BLaER1 treated with 17β-estradiol and CSF1 and Interleukin-3, amounts not matched to agents 10 nM and 100 nM (cell line): ENCODE results near the gene C1orf105.
"Not testable (repeated sequence)": the region's sequence is repeated elsewhere in the genome, so short reads cannot be mapped to it uniquely, and the experiment has no call there.

Experiments used
- H3K27ac ChIP-seq, 11 experiments: shearing (Covaris generic); formaldehyde crosslinking; 2 replicates each; pipeline ENCODE4 v1.8.1; 2022
- H3K27me3 ChIP-seq, 11 experiments: shearing (Covaris generic); formaldehyde crosslinking; 2 replicates each; pipeline ENCODE4 v1.8.1; 2022
- H3K36me3 ChIP-seq, 11 experiments: shearing (Covaris generic); formaldehyde crosslinking; 2 replicates each; pipeline ENCODE4 v1.8.1; 2022
- H3K4me1 ChIP-seq, 10 experiments: shearing (Covaris generic); formaldehyde crosslinking; 2 replicates each; pipeline ENCODE4 v1.8.1; 2022
- H3K4me2 ChIP-seq, 11 experiments: shearing (Covaris generic); formaldehyde crosslinking; 2 replicates each; pipeline ENCODE4 v1.8.1; 2022
- H3K4me3 ChIP-seq, 10 experiments: shearing (Covaris generic); formaldehyde crosslinking; 2 replicates each; pipeline ENCODE4 v1.8.1; 2022
- H3K9ac ChIP-seq, 11 experiments: shearing (Covaris generic); formaldehyde crosslinking; 2 replicates each; pipeline ENCODE4 v1.8.1; 2022
- H3K9me3 ChIP-seq, 11 experiments: shearing (Covaris generic); formaldehyde crosslinking; replicated peaks in 1 of 11; 2 replicates each; pipeline ENCODE4 v1.8.1; 2022
- H4K20me1 ChIP-seq, 11 experiments: shearing (Covaris generic); formaldehyde crosslinking; 2 replicates each; pipeline ENCODE4 v1.8.1; 2022
- Cebpa-rat ChIP-seq, 11 experiments: shearing (Covaris generic); IDR thresholded peaks; 2 replicates each; pipeline ENCODE4 v1.8.1; 2022

The C1orf105 gene

DNA sequence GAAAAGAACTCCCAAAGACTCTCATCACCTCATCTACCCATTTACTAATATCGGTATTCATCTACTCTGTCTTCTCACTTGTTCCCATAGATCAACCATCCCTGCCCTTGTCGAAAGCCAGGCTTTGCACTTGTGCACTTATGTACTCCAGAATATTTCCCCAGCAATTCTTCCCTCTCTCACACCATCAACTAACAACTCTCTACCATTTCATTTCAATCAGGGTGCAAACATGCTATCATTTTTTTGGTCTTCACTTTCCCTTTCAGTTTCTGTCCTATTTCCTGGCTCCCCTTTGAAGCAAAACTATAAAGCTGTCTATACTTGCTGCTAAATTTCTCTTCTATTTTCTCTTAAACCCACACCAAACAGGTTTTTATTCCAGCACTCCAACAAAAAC, 6.7 kb downstream of the C1orf105 start:
- Histone ChIP-seq H3K4me3 (no peak overlapping the region), H3K9me3 (no peaks in the 10 kb centered on the region), H3K9ac (no peak overlapping the region), H3K27me3 (no peaks in the 10 kb centered on the region), H3K4me2 (peak overlapping the region in 9 of 11 experiments; percentile 0 to 22 (median 10); a peak in 4 of 22 replicates), H3K4me1 (peaks cover 19 to 39% (median 30%) of the 10 kb centered on the region in 10 experiments), H4K20me1 (peaks cover 0 to 13% (median 0%) of the 10 kb centered on the region in 11 experiments; a peak in 5 of 22 replicates), H3K36me3 (peaks cover 0 to 4% (median 0%) of the 10 kb centered on the region in 11 experiments; a peak in 3 of 22 replicates), H3K27ac (no peak overlapping the region; a peak in 1 of 22 replicates)
- TF ChIP-seq Cebpa-rat (IDR thresholded peaks at IDR 0.05): no peak

DNA sequence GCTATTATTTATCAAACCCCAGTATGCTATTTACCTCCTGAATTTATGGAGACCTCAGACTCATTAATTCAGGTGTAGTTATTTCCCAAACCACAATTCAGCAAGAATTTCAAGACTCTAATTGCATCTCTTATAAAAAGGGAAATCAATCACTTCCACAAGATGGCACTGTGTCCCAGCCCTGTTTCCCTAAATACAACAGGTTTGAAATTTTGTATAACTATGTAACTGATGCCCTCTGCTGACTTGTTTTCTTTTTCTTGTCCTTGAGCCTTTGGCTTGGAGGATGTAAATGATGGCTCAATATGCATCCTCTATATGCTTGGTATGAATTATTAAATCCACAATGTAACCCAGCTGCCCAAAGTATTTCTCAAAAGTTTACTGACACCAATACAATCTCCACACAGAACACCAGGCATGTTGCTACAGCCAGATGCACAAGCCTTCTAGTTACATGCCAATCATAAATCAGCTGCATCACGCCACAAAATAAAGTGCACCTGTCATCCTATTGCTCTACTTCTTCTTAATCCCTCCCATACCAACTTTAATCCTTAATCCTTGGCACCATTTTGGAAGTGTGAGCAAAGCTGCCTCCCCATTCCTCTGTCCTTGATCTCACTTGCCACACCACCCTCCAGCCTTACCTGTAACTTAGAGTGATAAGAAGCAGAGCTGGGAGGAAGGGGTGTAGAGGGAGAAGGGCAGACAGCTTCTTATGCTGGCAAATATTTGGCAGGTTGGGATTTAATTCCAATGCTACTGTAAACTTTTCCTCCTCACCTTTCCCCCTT, 9.0 kb downstream of the C1orf105 start:
- no peak overlapping the region for H3K4me2 ChIP-seq
- peaks cover 0 to 13% (median 0%) of the 10 kb centered on the region in 11 experiments; a peak in 4 of 22 replicates for H4K20me1 ChIP-seq
- H3K27me3 ChIP-seq: no peaks in the 10 kb centered on the region
- H3K27ac ChIP-seq: no peak overlapping the region
- no peak for TF ChIP-seq Cebpa-rat (IDR thresholded peaks at IDR 0.05)
- H3K4me3 ChIP-seq: no peak overlapping the region
- no peaks in the 10 kb centered on the region for H3K36me3 ChIP-seq
- peaks cover 19 to 40% (median 32%) of the 10 kb centered on the region in 10 experiments for H3K4me1 ChIP-seq
- peaks cover 0 to 4% (median 0%) of the 10 kb centered on the region in 11 experiments; a peak in 4 of 22 replicates for H3K9me3 ChIP-seq
- no peak overlapping the region for H3K9ac ChIP-seq

DNA sequence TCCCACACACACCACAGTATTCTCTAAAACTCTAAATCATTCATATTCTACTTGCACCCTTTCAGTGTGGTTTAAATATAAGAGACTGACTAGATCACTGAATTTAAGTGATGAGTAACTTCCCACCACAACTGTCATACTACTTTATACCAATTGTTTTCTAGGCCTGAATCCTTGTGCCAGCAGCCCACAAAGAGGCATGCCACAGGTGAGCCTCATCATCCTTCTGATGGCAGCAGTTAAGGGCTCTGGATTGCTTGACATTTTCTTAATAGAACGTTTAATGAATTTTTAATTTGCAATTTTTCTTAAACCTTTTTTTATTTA, 9.6 kb downstream of the C1orf105 start:
- H3K9me3 ChIP-seq: peaks cover 0 to 4% (median 0%) of the 10 kb centered on the region in 11 experiments; a peak in 5 of 22 replicates
- TF ChIP-seq Cebpa-rat (IDR thresholded peaks at IDR 0.05): no peak
- H3K4me1 ChIP-seq: peaks cover 19 to 40% (median 32%) of the 10 kb centered on the region in 10 experiments
- no peak overlapping the region for H3K9ac ChIP-seq
- no peaks in the 10 kb centered on the region for H3K36me3 ChIP-seq
- H4K20me1 ChIP-seq: peaks cover 0 to 13% (median 0%) of the 10 kb centered on the region in 11 experiments; a peak in 4 of 22 replicates
- H3K4me3 ChIP-seq: no peak overlapping the region
- peak overlapping the region in 5 of 11 experiments; percentile 54 to 75 (median 65); a peak in 7 of 22 replicates for H3K4me2 ChIP-seq
- no peaks in the 10 kb centered on the region for H3K27me3 ChIP-seq
- H3K27ac ChIP-seq: no peak overlapping the region

DNA sequence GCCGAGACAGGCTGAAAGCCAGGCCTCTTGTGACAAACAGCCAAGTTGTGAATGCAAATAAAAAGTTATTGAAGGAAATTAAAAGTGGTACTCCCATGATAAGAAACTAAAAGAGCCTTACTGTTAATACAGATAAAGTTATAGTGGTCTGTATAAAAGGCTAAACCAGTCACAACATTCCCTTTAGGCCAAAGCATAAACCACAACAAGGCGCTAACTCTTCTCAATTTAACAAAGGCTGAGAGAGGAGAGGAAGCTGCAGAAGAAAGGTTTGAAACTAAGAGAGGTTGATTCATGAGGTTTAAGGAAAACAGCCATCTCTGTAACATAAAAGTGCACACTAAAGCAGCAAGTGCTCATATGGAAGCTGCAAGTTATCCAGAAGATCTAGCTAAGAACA, 10.7 kb downstream of the C1orf105 start:
- Histone ChIP-seq H3K9me3 (peaks cover 0 to 6% (median 3%) of the 10 kb centered on the region in 11 experiments; a peak in 14 of 22 replicates), H3K36me3 (no peaks in the 10 kb centered on the region), H3K27ac (no peak overlapping the region), H4K20me1 (peaks cover 0 to 13% (median 0%) of the 10 kb centered on the region in 11 experiments; a peak in 4 of 22 replicates), H3K9ac (no peak overlapping the region), H3K4me2 (peak overlapping the region; percentile 1 to 75 (median 54); a peak in 18 of 22 replicates), H3K4me1 (peaks cover 19 to 40% (median 32%) of the 10 kb centered on the region in 10 experiments), H3K27me3 (no peaks in the 10 kb centered on the region), H3K4me3 (no peak overlapping the region)
- TF ChIP-seq Cebpa-rat (IDR thresholded peaks at IDR 0.05): no peak

DNA sequence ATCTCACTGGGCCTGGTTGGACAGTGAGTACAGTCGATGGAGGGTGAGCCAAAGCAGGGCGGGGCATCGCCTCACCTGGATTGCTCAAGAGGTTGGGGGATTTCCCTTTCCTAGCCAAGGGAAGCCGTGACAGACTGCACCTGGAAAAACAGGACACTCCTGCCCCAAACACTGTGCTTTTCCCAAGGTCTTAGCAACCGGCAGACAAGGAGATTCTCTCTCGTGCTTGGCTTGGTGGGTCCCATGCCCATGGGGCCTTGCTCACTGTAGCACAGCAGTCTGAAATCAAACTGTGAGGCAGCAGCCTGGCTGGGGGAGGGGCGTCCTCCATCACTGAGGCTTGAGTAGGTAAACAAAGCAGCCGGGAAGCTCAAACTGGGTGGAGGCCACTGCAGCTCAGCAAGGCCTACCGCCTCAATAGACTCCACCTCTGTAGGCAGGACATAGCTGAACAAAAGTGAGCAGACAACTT, 11.3 kb downstream of the C1orf105 start:
- no peak for TF ChIP-seq Cebpa-rat (IDR thresholded peaks at IDR 0.05)
- H3K4me2 ChIP-seq: peak overlapping the region; percentile 1 to 75 (median 54); a peak in 20 of 22 replicates
- H3K27ac ChIP-seq: no peak overlapping the region
- H3K36me3 ChIP-seq: no peaks in the 10 kb centered on the region
- peaks cover 0 to 13% (median 0%) of the 10 kb centered on the region in 11 experiments; a peak in 4 of 22 replicates for H4K20me1 ChIP-seq
- H3K4me1 ChIP-seq: peaks cover 19 to 40% (median 32%) of the 10 kb centered on the region in 10 experiments
- H3K9me3 ChIP-seq: peaks cover 0 to 9% (median 6%) of the 10 kb centered on the region in 11 experiments; a peak in 14 of 22 replicates
- H3K27me3 ChIP-seq: no peaks in the 10 kb centered on the region
- H3K4me3 ChIP-seq: no peak overlapping the region
- H3K9ac ChIP-seq: no peak overlapping the region

DNA sequence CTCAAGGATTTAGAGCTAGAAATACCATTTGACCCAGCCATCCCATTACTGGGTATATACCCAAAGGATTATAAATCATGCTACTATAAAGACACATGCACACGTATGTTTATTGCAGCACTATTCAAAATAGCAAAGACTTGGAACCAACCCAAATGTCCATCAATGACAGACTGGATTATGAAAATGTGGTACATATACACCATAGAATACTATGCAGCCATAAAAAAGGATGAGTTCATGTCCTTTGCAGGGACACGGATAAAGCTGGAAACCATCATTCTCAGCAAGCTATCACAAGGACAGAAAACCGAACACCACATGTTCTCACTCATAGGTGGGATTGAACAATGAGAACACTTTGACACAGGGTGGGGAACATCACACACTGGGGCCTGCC, 16.7 kb downstream of the C1orf105 start:
- not testable (repeated sequence) for H3K4me2 ChIP-seq, H3K27me3 ChIP-seq, H3K27ac ChIP-seq, H3K4me1 ChIP-seq, H3K4me3 ChIP-seq, H3K9ac ChIP-seq, H4K20me1 ChIP-seq
- Histone ChIP-seq H3K9me3 (peaks cover 8 to 21% (median 14%) of the 10 kb centered on the region in 11 experiments; a peak in 19 of 22 replicates), H3K36me3 (peaks cover 15 to 37% (median 26%) of the 10 kb centered on the region in 11 experiments)

DNA sequence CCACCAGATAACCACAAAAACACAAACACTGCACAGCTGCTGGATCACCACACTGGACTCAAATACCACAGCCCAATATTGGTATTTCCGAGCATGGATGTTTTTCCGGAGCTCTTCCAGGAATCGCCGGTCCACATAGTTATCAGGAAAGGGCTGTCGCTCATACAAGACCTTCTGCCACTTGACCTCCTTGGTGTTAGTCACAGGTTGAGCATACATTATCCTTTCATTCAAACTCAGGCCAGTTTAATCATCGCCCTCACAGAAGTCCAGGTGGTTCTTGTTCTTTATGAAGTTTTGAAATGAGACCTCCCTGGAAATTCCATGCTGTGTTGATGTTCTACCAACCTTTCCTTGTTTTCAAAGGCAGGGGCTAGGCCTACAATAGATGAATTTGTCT, 21.9 kb downstream of the C1orf105 start:
- no peak overlapping the region for H3K27ac ChIP-seq
- H3K36me3 ChIP-seq: peaks cover 18 to 43% (median 29%) of the 10 kb centered on the region in 11 experiments
- H3K4me1 ChIP-seq: peaks cover 5 to 18% (median 11%) of the 10 kb centered on the region in 10 experiments; a peak in 17 of 20 replicates
- TF ChIP-seq Cebpa-rat (IDR thresholded peaks at IDR 0.05): no peak
- peaks cover 4 to 12% (median 9%) of the 10 kb centered on the region in 11 experiments; a peak in 18 of 22 replicates for H3K9me3 ChIP-seq
- peak overlapping the region; percentile 69 to 95 (median 80); a peak in 21 of 22 replicates for H3K4me2 ChIP-seq
- peak overlapping the region in 1 of 11 experiments; percentile 95; a peak in 1 of 22 replicates for H3K9ac ChIP-seq
- H4K20me1 ChIP-seq: no peaks in the 10 kb centered on the region
- no peaks in the 10 kb centered on the region for H3K27me3 ChIP-seq
- H3K4me3 ChIP-seq: peak overlapping the region in 4 of 10 experiments; percentile 77 to 96 (median 92); a peak in 2 of 20 replicates

DNA sequence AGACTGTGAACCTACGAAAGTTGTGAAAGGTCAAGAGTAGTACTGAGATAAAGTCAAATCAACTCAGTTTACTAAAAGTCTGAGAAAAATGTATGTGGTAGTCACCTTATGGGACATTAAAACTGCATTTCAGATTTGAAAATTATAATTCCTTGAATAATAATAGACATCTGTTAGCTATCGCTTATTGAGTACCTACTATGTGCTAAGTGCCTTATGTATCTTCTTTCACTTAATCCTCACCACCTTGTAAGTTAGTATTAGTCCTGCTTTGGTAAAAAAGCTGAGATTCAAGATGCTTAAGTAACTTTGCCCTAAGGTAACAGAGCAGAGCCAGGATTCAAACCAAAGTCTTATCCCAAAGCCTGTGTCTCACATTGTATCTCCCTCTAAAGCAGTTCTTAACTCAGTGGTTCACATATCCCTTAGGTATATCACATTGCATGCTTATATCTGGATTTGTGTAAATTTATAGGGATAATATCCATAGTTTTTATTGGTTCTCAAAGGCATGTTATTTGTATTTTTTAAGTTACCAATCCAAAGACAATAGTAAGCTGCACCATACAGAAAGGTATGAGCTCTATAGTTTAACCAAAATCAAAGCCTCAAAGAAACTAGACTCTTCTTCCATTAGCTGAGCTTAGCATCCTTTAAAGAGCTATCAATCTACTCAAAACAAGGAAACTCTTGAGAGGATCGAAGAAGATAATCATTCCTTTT, 22.5 kb downstream of the C1orf105 start:
- Histone ChIP-seq H3K9me3 (peaks cover 1 to 8% (median 4%) of the 10 kb centered on the region in 11 experiments; a peak in 14 of 22 replicates), H3K36me3 (peaks cover 18 to 43% (median 27%) of the 10 kb centered on the region in 11 experiments), H3K4me3 (peak overlapping the region; percentile 77 to 96 (median 90)), H3K4me2 (peak overlapping the region; percentile 69 to 95 (median 80)), H3K4me1 (peaks cover 5 to 18% (median 11%) of the 10 kb centered on the region in 10 experiments; a peak in 17 of 20 replicates), H3K9ac (peak overlapping the region; percentile 89 to 98 (median 94)), H3K27me3 (no peaks in the 10 kb centered on the region), H3K27ac (peak overlapping the region; percentile 87 to 95 (median 93)), H4K20me1 (no peaks in the 10 kb centered on the region)
- no peak for TF ChIP-seq Cebpa-rat (IDR thresholded peaks at IDR 0.05)
